ENCODE data around the gene POMGNT1. TPM values are rescaled to one million over a fixed set of nuclear protein-coding genes. Genes with fewer than 3 reads are reported as not detected.

Gene POMGNT1
- total RNA-seq, 1 donor from 2014 or later = 37.8 TPM

GRCh38 chr1:46219551-46220520, 21.6 kb upstream of the POMGNT1 start:
- H3K4me3 Mint-ChIP-seq (ENCODE audit: unreplicated experiment) = no peak overlapping the region
- H3K4me1 Mint-ChIP-seq (ENCODE audit: unreplicated experiment) = peaks cover 17% of the 10 kb centered on the region
- H3K36me3 Mint-ChIP-seq (ENCODE audit: low read depth, unreplicated experiment) = no peaks in the 10 kb centered on the region
- no peak for TF ChIP-seq CTCF (IDR thresholded peaks at IDR 0.05; ENCODE audit: unreplicated experiment)
- H3K27ac Mint-ChIP-seq (ENCODE audit: unreplicated experiment) = no peak overlapping the region
- H3K9me3 Mint-ChIP-seq (ENCODE audit: unreplicated experiment) = no peaks in the 10 kb centered on the region
- DNase-seq (ENCODE audit: low spot score) = no peak
- H3K27me3 Mint-ChIP-seq (ENCODE audit: unreplicated experiment) = peaks cover 10% of the 10 kb centered on the region

- H3K4me3 Mint-ChIP-seq (ENCODE audit: unreplicated experiment) = no peak overlapping the region
- no peak for TF ChIP-seq CTCF (IDR thresholded peaks at IDR 0.05; ENCODE audit: unreplicated experiment)
- peaks cover 12% of the 10 kb centered on the region for H3K4me1 Mint-ChIP-seq (ENCODE audit: unreplicated experiment)
- DNase-seq (ENCODE audit: low spot score) = no peak
- H3K9me3 Mint-ChIP-seq (ENCODE audit: unreplicated experiment) = no peaks in the 10 kb centered on the region
- H3K27me3 Mint-ChIP-seq (ENCODE audit: unreplicated experiment) = peaks cover 7% of the 10 kb centered on the region
- no peak overlapping the region for H3K27ac Mint-ChIP-seq (ENCODE audit: unreplicated experiment)
- H3K36me3 Mint-ChIP-seq (ENCODE audit: low read depth, unreplicated experiment) = no peaks in the 10 kb centered on the region
Measured at GRCh38 chr1:46218443-46218842, 20.2 kb upstream of the POMGNT1 start.

GRCh38 chr1:46215504-46215903, 17.3 kb upstream of the POMGNT1 start:
- Mint-ChIP-seq H3K9me3 (ENCODE audit: unreplicated experiment) (no peaks in the 10 kb centered on the region), H3K4me3 (ENCODE audit: unreplicated experiment) (no peak overlapping the region), H3K27me3 (ENCODE audit: unreplicated experiment) (peaks cover 5% of the 10 kb centered on the region), H3K36me3 (ENCODE audit: low read depth, unreplicated experiment) (no peaks in the 10 kb centered on the region), H3K27ac (ENCODE audit: unreplicated experiment) (no peak overlapping the region), H3K4me1 (ENCODE audit: unreplicated experiment) (no peaks in the 10 kb centered on the region)
- no peak for DNase-seq (ENCODE audit: low spot score)
- TF ChIP-seq CTCF (IDR thresholded peaks at IDR 0.05; ENCODE audit: unreplicated experiment) = no peak

- no peaks in the 10 kb centered on the region for H3K9me3 Mint-ChIP-seq (ENCODE audit: unreplicated experiment)
- H3K27me3 Mint-ChIP-seq (ENCODE audit: unreplicated experiment) = peaks cover 3% of the 10 kb centered on the region
- TF ChIP-seq CTCF (IDR thresholded peaks at IDR 0.05; ENCODE audit: unreplicated experiment) = no peak
- DNase-seq (ENCODE audit: low spot score) = no peak
- no peak overlapping the region for H3K27ac Mint-ChIP-seq (ENCODE audit: unreplicated experiment)
- no peaks in the 10 kb centered on the region for H3K36me3 Mint-ChIP-seq (ENCODE audit: low read depth, unreplicated experiment)
- H3K4me3 Mint-ChIP-seq (ENCODE audit: unreplicated experiment) = no peak overlapping the region
- H3K4me1 Mint-ChIP-seq (ENCODE audit: unreplicated experiment) = no peaks in the 10 kb centered on the region
Measured at GRCh38 chr1:46211051-46211450, 12.8 kb upstream of the POMGNT1 start.

- no peak overlapping the region for H3K4me3 Mint-ChIP-seq (ENCODE audit: unreplicated experiment)
- no peaks in the 10 kb centered on the region for H3K36me3 Mint-ChIP-seq (ENCODE audit: low read depth, unreplicated experiment)
- H3K27ac Mint-ChIP-seq (ENCODE audit: unreplicated experiment) = no peak overlapping the region
- H3K4me1 Mint-ChIP-seq (ENCODE audit: unreplicated experiment) = no peaks in the 10 kb centered on the region
- no peak for TF ChIP-seq CTCF (IDR thresholded peaks at IDR 0.05; ENCODE audit: unreplicated experiment)
- H3K27me3 Mint-ChIP-seq (ENCODE audit: unreplicated experiment) = peaks cover 3% of the 10 kb centered on the region
- no peak for DNase-seq (ENCODE audit: low spot score)
- H3K9me3 Mint-ChIP-seq (ENCODE audit: unreplicated experiment) = no peaks in the 10 kb centered on the region
Measured at GRCh38 chr1:46210561-46210960, 12.3 kb upstream of the POMGNT1 start.
